Central memory CD8-positive, alpha-beta T cell (primary cell): Measurements from ENCODE around the gene SYTL2.
"Not testable (repeated sequence)": the region's sequence is repeated elsewhere in the genome, so short reads cannot be mapped to it uniquely, and the experiment has no call there.

ENCODE experiments used
- ATAC-seq: fragments of 150-1000 bp; cut with Tn5 transposase; replicated peaks from 2 replicates; pipeline ENCODE4 v1.10.0; 2022; ENCODE audit warnings: mild to moderate bottlenecking, moderate FRiP score, moderate number of reproducible peaks; ENCODE audit not compliant: poor library complexity, severe bottlenecking; ENCODE audit errors: extremely low read depth
- DNase-seq, 2 donors: peaks; one replicate each; pipeline ENCODE4 v3.0.0; 2021; ENCODE audit warnings: low spot score in 2 of 2
- H3K27ac Mint-ChIP-seq: one replicate; pipeline ENCODE4 v1.8.0; 2022; ENCODE audit warnings: low read depth, mild to moderate bottlenecking, moderate library complexity, mixed read lengths
- H3K27me3 Mint-ChIP-seq: one replicate; pipeline ENCODE4 v1.8.0; 2022; ENCODE audit warnings: mixed read lengths
- H3K36me3 Mint-ChIP-seq: one replicate; pipeline ENCODE4 v1.8.0; 2022; ENCODE audit warnings: mild to moderate bottlenecking, moderate library complexity, mixed read lengths; ENCODE audit not compliant: insufficient read depth
- H3K4me1 Mint-ChIP-seq: one replicate; pipeline ENCODE4 v1.8.0; 2022; ENCODE audit warnings: mixed read lengths
- H3K4me3 Mint-ChIP-seq: one replicate; pipeline ENCODE4 v1.8.0; 2022; ENCODE audit warnings: mild to moderate bottlenecking, moderate library complexity, mixed read lengths
- H3K9me3 Mint-ChIP-seq: one replicate; pipeline ENCODE4 v1.8.0; 2022; ENCODE audit warnings: mixed read lengths

SYTL2 gene

GRCh38 chr11:85845124-85845631 is 34.2 kb upstream of the SYTL2 start:
- H3K4me1 Mint-ChIP-seq = no peaks in the 10 kb centered on the region
- no peak overlapping the region for H3K4me3 Mint-ChIP-seq
- H3K27me3 Mint-ChIP-seq = no peaks in the 10 kb centered on the region
- ATAC-seq = no peak
- peaks cover 1% of the 10 kb centered on the region for H3K36me3 Mint-ChIP-seq
- no peaks in the 10 kb centered on the region for H3K9me3 Mint-ChIP-seq
- DNase-seq = no peak
- H3K27ac Mint-ChIP-seq = no peak overlapping the region

GRCh38 chr11:85844439-85845123 is 33.6 kb upstream of the SYTL2 start:
- H3K27ac Mint-ChIP-seq = no peak overlapping the region

GRCh38 chr11:85843929-85844328 is 33.0 kb upstream of the SYTL2 start:
- H3K4me1 Mint-ChIP-seq = no peaks in the 10 kb centered on the region
- DNase-seq (no peak), ATAC-seq (no peak)
- no peak overlapping the region for H3K27ac Mint-ChIP-seq
- peaks cover 1% of the 10 kb centered on the region for H3K36me3 Mint-ChIP-seq
- H3K4me3 Mint-ChIP-seq = no peak overlapping the region
- no peaks in the 10 kb centered on the region for H3K9me3 Mint-ChIP-seq
- no peaks in the 10 kb centered on the region for H3K27me3 Mint-ChIP-seq

More at GRCh38 chr11:85844439-85845123, 33.6 kb upstream of the SYTL2 start:
- no peak overlapping the region for H3K4me3 Mint-ChIP-seq
- no peaks in the 10 kb centered on the region for H3K27me3 Mint-ChIP-seq
- ATAC-seq (no peak), DNase-seq (no peak)
- H3K9me3 Mint-ChIP-seq = no peaks in the 10 kb centered on the region
- no peaks in the 10 kb centered on the region for H3K4me1 Mint-ChIP-seq
- H3K36me3 Mint-ChIP-seq = peaks cover 1% of the 10 kb centered on the region

- DNase-seq, H3K27me3 Mint-ChIP-seq, H3K36me3 Mint-ChIP-seq, ATAC-seq, H3K4me3 Mint-ChIP-seq, H3K4me1 Mint-ChIP-seq, H3K9me3 Mint-ChIP-seq, H3K27ac Mint-ChIP-seq: not testable (repeated sequence)
Measured at GRCh38 chr11:85840932-85841331, 30.0 kb upstream of the SYTL2 start.

GRCh38 chr11:85835729-85836128 is 24.8 kb upstream of the SYTL2 start:
- Mint-ChIP-seq H3K27ac (no peak overlapping the region), H3K9me3 (peaks cover 6% of the 10 kb centered on the region), H3K4me1 (no peaks in the 10 kb centered on the region), H3K4me3 (no peak overlapping the region), H3K36me3 (no peaks in the 10 kb centered on the region), H3K27me3 (no peaks in the 10 kb centered on the region)
- ATAC-seq (no peak), DNase-seq (no peak)

- H3K9me3 Mint-ChIP-seq = peaks cover 6% of the 10 kb centered on the region
- H3K4me1 Mint-ChIP-seq = no peaks in the 10 kb centered on the region
- no peaks in the 10 kb centered on the region for H3K27me3 Mint-ChIP-seq
- DNase-seq = no peak
- H3K4me3 Mint-ChIP-seq = no peak overlapping the region
- ATAC-seq = no peak
- H3K27ac Mint-ChIP-seq = no peak overlapping the region
- H3K36me3 Mint-ChIP-seq = no peaks in the 10 kb centered on the region
Measured at GRCh38 chr11:85835263-85835662, 24.3 kb upstream of the SYTL2 start.

GRCh38 chr11:85831050-85831449 is 20.1 kb upstream of the SYTL2 start:
- no peak overlapping the region for H3K4me3 Mint-ChIP-seq

GRCh38 chr11:85829172-85829571 is 18.2 kb upstream of the SYTL2 start:
- no peak overlapping the region for H3K4me3 Mint-ChIP-seq
- H3K27me3 Mint-ChIP-seq = no peaks in the 10 kb centered on the region
- H3K27ac Mint-ChIP-seq = peak overlapping the region; percentile 22
- no peaks in the 10 kb centered on the region for H3K9me3 Mint-ChIP-seq
- ATAC-seq (no peak), DNase-seq (no peak)
- peaks cover 4% of the 10 kb centered on the region for H3K36me3 Mint-ChIP-seq
- peaks cover 31% of the 10 kb centered on the region for H3K4me1 Mint-ChIP-seq

More at GRCh38 chr11:85831050-85831449, 20.1 kb upstream of the SYTL2 start:
- peaks cover 4% of the 10 kb centered on the region for H3K9me3 Mint-ChIP-seq
- H3K27me3 Mint-ChIP-seq = no peaks in the 10 kb centered on the region
- H3K4me1 Mint-ChIP-seq = peaks cover 15% of the 10 kb centered on the region
- no peak for ATAC-seq
- no peak for DNase-seq
- H3K27ac Mint-ChIP-seq = no peak overlapping the region
- H3K36me3 Mint-ChIP-seq = peaks cover 4% of the 10 kb centered on the region

GRCh38 chr11:85828640-85828978 is 17.7 kb upstream of the SYTL2 start:
- peaks cover 4% of the 10 kb centered on the region for H3K36me3 Mint-ChIP-seq
- peaks cover 37% of the 10 kb centered on the region for H3K4me1 Mint-ChIP-seq
- DNase-seq (no peak), ATAC-seq (no peak)
- no peaks in the 10 kb centered on the region for H3K27me3 Mint-ChIP-seq
- no peak overlapping the region for H3K4me3 Mint-ChIP-seq
- peak overlapping the region; percentile 22 for H3K27ac Mint-ChIP-seq
- H3K9me3 Mint-ChIP-seq = no peaks in the 10 kb centered on the region

GRCh38 chr11:85827748-85828639 is 17.1 kb upstream of the SYTL2 start:
- peak overlapping the region; percentile 49 for H3K4me3 Mint-ChIP-seq
- H3K9me3 Mint-ChIP-seq = no peaks in the 10 kb centered on the region
- DNase-seq (peak in 1 of 2 donors; percentile 24), ATAC-seq (peak; percentile 41)
- peaks cover 41% of the 10 kb centered on the region for H3K4me1 Mint-ChIP-seq
- peaks cover 4% of the 10 kb centered on the region for H3K36me3 Mint-ChIP-seq
- no peaks in the 10 kb centered on the region for H3K27me3 Mint-ChIP-seq
- H3K27ac Mint-ChIP-seq = peak overlapping the region; percentile 94

- H3K9me3 Mint-ChIP-seq = no peaks in the 10 kb centered on the region
- H3K27me3 Mint-ChIP-seq = no peaks in the 10 kb centered on the region
- peak overlapping the region; percentile 33 for H3K4me3 Mint-ChIP-seq
- H3K4me1 Mint-ChIP-seq = peaks cover 58% of the 10 kb centered on the region
- ATAC-seq (no peak), DNase-seq (no peak)
- H3K27ac Mint-ChIP-seq = peak overlapping the region; percentile 94
- H3K36me3 Mint-ChIP-seq = peaks cover 6% of the 10 kb centered on the region
Measured at GRCh38 chr11:85826116-85826855, 15.3 kb upstream of the SYTL2 start.

GRCh38 chr11:85825616-85826015 is 14.7 kb upstream of the SYTL2 start:
- peaks cover 6% of the 10 kb centered on the region for H3K36me3 Mint-ChIP-seq
- H3K4me3 Mint-ChIP-seq = no peak overlapping the region
- ATAC-seq (no peak), DNase-seq (no peak)
- H3K9me3 Mint-ChIP-seq = no peaks in the 10 kb centered on the region
- H3K4me1 Mint-ChIP-seq = peaks cover 62% of the 10 kb centered on the region
- peak overlapping the region; percentile 94 for H3K27ac Mint-ChIP-seq
- H3K27me3 Mint-ChIP-seq = no peaks in the 10 kb centered on the region
